HG03571 (cell line): ENCODE results near the gene RSAD2.
A peak's percentile ranks its signal among the peaks of the same experiment; 100 is the strongest.

Source experiments
- ATAC-seq: cut with Tn5 transposase; IDR thresholded peaks from one replicate; pipeline ENCODE4 v1.9.1; 2021; ENCODE audit not compliant: unreplicated experiment

Gene RSAD2

GRCh38 chr2:6942848-6943247, 65.3 kb downstream of the RSAD2 start:
- ATAC-seq = no peak

DNA sequence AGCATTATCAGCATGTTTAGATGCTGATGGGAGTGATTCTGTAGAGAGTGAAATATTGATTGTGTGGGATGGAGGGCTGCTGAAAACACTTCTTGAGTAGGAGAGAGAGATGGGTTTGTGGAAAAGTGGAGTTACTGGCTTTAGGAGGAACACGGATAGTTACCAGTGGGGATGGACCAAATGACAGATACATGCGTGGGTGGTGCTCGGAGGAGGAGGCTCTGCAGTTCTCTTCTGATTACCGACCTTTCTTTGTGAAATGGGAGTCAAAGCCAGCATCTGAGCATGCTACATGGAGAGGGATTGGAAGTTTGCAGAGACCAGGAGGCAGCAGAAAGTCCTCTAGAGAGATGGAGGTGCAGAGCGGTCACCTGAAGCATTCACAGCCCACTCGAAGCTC, 65.9 kb downstream of the RSAD2 start:
- no peak for ATAC-seq

GRCh38 chr2:6943971-6944370, 66.4 kb downstream of the RSAD2 start:
- ATAC-seq = no peak

DNA sequence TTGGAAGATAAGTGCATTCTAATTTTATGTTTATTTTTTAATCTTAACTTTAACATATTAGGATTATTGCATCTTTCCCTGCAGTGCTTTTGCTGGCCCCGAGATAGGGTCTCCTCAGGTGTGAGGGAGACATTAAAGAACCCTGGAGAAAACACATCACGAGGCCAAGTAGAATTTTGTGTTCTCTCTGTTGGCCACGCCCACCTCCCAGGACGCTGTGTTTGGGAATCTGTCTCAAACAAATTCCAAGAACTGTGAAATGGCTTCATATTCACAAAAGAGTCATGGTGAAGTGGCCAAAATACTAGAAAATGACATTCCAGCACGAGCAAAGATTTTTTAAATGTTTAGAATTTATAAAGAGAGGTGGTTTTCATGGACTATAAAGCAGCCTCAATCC, 67.0 kb downstream of the RSAD2 start:
- ATAC-seq = no peak

GRCh38 chr2:6945087-6945813, 67.7 kb downstream of the RSAD2 start:
- ATAC-seq = peak; percentile 81

GRCh38 chr2:6945821-6946220, 68.2 kb downstream of the RSAD2 start:
- ATAC-seq = no peak

- ATAC-seq = no peak
Measured at GRCh38 chr2:6946722-6947121, 69.1 kb downstream of the RSAD2 start.
